Measurements from ENCODE around the gene RPL35A.
"Not testable (repeated sequence)": the region's sequence is repeated elsewhere in the genome, so short reads cannot be mapped to it uniquely, and the experiment has no call there.

The RPL35A gene

DNA sequence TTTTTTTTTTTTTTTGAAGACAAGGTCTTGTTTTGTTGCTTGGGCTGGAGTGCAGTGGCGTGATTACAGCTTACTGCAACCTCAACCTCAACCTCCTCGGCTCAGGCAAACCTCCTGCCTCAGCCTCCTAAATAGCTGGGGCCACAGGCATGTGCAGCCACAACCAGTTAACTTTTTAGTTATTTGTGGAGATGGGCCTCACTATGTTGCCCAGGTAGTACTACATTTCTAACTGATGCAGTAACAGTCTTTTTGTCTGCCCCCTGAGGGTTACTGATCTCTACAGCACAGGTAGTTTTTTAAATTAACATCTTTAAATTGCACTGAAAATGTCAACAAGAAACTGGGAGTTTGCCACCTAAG lies 6.6 kb downstream of the RPL35A start:
- Histone ChIP-seq H3K36me3 (ENCODE audit: control insufficient read depth, insufficient read depth, low read length) (peaks cover 23% of the 10 kb centered on the region), H3K4me3 (replicated peaks; ENCODE audit: low read depth, low read length) (no peak overlapping the region), H3K27me3 (replicated peaks; ENCODE audit: control insufficient read depth, insufficient read depth, low read length) (no peaks in the 10 kb centered on the region)
- TF ChIP-seq, protein P1, sequence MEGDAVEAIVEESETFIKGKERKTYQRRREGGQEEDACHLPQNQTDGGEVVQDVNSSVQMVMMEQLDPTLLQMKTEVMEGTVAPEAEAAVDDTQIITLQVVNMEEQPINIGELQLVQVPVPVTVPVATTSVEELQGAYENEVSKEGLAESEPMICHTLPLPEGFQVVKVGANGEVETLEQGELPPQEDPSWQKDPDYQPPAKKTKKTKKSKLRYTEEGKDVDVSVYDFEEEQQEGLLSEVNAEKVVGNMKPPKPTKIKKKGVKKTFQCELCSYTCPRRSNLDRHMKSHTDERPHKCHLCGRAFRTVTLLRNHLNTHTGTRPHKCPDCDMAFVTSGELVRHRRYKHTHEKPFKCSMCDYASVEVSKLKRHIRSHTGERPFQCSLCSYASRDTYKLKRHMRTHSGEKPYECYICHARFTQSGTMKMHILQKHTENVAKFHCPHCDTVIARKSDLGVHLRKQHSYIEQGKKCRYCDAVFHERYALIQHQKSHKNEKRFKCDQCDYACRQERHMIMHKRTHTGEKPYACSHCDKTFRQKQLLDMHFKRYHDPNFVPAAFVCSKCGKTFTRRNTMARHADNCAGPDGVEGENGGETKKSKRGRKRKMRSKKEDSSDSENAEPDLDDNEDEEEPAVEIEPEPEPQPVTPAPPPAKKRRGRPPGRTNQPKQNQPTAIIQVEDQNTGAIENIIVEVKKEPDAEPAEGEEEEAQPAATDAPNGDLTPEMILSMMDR (IDR thresholded peaks at IDR 0.05; ENCODE audit: insufficient read depth, low read length, poor library complexity, severe bottlenecking): no peak
- no peak for DNase-seq (ENCODE audit: extremely low read depth, insufficient read length)

DNA sequence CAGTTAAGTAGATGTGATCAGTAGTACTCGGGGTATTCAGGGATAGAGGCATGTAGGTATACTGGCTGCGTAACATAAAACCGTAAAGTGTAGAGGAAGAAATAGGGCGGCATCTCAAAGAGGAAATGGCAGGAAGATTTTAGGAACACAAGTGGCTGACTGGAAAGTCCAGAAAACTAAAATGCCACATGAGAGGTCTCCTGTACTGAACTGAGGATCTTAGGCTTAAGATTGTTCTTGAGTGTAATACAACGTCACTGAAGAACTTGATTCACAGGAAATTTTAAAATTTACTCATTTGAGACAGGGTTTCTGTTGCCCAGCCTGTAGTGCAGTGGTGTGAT lies 7.8 kb downstream of the RPL35A start:
- Histone ChIP-seq H3K27me3 (replicated peaks; ENCODE audit: control insufficient read depth, insufficient read depth, low read length) (no peaks in the 10 kb centered on the region), H3K36me3 (ENCODE audit: control insufficient read depth, insufficient read depth, low read length) (peaks cover 19% of the 10 kb centered on the region), H3K4me3 (replicated peaks; ENCODE audit: low read depth, low read length) (no peak overlapping the region)
- TF ChIP-seq, protein P1 (IDR thresholded peaks at IDR 0.05; ENCODE audit: insufficient read depth, low read length, poor library complexity, severe bottlenecking): no peak
- no peak for DNase-seq (ENCODE audit: extremely low read depth, insufficient read length)

DNA sequence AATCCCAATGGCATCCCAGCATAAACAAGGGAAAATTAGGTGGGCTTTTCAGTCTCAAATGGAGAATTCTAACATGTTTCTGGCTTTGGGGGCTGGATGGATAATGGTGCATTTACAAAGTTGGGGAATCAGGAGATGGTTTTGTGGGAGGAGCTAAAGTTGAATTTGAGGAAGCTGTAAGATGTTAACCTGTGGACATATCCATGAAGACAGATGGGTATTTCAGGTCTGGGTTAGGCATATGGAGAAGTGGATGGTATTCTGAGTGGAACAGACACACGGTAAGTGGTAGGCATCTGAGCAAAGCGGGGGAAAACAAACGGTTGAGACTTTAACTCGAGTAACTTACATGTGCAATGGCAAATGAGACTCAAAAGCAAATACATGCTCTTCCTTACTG lies 8.4 kb downstream of the RPL35A start:
- peaks cover 16% of the 10 kb centered on the region for H3K36me3 ChIP-seq (ENCODE audit: control insufficient read depth, insufficient read depth, low read length)
- H3K4me3 ChIP-seq (replicated peaks; ENCODE audit: low read depth, low read length): no peak overlapping the region
- DNase-seq (ENCODE audit: extremely low read depth, insufficient read length): no peak
- TF ChIP-seq, protein P1 (IDR thresholded peaks at IDR 0.05; ENCODE audit: insufficient read depth, low read length, poor library complexity, severe bottlenecking): no peak
- H3K27me3 ChIP-seq (replicated peaks; ENCODE audit: control insufficient read depth, insufficient read depth, low read length): no peaks in the 10 kb centered on the region

DNA sequence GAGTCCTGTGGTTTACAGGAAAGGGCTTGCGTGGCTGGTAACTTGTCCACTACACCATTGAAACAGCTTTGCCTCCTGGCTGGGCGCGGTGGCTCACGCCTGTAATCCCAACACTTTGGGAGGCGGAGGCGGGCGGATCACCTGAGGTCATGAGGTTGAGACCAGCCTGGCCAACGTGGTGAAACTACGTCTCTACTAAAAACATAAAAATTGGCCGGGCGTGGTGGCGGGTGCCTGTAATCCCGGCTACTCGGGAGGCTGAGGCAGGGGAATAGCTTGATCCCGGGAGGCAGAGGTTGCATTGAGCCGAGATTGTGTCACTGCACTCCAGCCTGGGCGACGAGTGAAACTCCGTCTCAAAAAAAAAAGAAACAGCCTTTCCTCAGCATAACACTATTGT lies 8.9 kb downstream of the RPL35A start:
- H3K36me3 ChIP-seq (ENCODE audit: control insufficient read depth, insufficient read depth, low read length): peaks cover 13% of the 10 kb centered on the region
- not testable (repeated sequence) for H3K27me3 ChIP-seq (replicated peaks; ENCODE audit: control insufficient read depth, insufficient read depth, low read length); DNase-seq (ENCODE audit: extremely low read depth, insufficient read length); H3K4me3 ChIP-seq (replicated peaks; ENCODE audit: low read depth, low read length)

DNA sequence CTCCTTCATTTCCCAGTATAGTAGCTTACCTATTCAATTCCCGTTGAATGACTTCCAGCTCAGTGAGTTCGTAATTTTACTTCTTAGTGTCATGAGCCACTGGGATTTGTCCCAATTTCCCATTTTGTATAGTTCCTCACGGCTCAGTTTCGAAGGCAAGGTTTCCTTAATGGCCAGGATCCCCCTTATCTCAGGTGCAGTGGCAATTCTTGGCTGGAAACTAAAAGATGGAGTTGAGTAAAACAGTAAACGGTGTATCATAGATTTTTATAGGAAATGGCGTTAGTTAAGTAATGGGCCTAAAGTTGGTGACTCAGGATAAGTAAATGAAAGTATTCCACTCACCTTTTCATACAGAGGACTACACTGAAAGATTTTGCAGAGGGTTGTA lies 9.5 kb downstream of the RPL35A start:
- peak overlapping the region; percentile 80 for H3K4me3 ChIP-seq (replicated peaks; ENCODE audit: low read depth, low read length)
- H3K36me3 ChIP-seq (ENCODE audit: control insufficient read depth, insufficient read depth, low read length): peaks cover 7% of the 10 kb centered on the region
- TF ChIP-seq, protein P1 (IDR thresholded peaks at IDR 0.05; ENCODE audit: insufficient read depth, low read length, poor library complexity, severe bottlenecking): no peak
- H3K27me3 ChIP-seq (replicated peaks; ENCODE audit: control insufficient read depth, insufficient read depth, low read length): no peaks in the 10 kb centered on the region
- no peak for DNase-seq (ENCODE audit: extremely low read depth, insufficient read length)

DNA sequence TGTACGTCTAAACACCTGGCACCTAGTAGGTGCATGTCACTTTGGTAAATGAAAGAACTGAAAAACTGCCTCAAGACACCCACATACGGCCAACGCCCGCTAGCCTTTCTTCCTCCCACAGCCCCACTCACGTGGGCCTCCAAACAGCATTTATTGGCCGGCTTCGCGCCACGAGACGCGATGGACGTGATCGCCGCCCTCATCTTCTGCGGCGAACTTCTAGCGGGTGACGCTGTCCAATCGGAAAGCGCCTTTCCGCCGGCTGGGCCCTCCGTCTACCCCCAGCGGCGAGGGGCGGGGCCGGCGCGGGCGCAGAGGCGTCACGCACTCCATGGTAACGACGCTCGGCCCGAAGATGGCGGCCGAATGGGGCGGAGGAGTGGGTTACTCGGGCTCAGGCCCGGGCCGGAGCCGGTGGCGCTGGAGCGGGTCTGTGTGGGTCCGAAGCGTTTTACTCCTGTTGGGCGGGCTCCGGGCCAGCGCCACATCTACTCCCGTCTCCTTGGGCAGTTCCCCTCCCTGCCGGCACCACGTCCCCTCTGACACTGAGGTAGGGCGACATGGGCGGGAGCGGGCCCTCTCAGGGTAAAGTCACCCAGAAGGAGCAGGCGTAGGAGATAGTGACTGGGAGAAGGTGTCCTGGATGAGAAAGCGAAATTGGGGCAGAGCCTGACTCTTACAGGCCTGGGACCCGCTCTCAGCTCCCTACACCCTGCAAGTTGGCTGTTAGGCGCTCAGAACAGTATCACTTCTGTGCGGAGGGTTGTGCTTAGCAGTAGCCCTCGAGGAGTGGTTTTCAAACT lies 10.1 kb downstream of the RPL35A start, which contains the start of gene LMLN:
LMLN (plus strand) TSS at position 327 of the 803 bp plus-strand sequence; CDS start at position 356, 29 bp downstream.
- Histone ChIP-seq H3K4me3 (replicated peaks; ENCODE audit: low read depth, low read length) (peak within 1 kb of the TSS; percentile 80), H3K27me3 (replicated peaks; ENCODE audit: control insufficient read depth, insufficient read depth, low read length) (no peaks in the 10 kb centered on the region), H3K36me3 (ENCODE audit: control insufficient read depth, insufficient read depth, low read length) (peaks cover 7% of the 10 kb centered on the region)
- peak; percentile 96 for DNase-seq (ENCODE audit: extremely low read depth, insufficient read length)
- TF ChIP-seq, protein P1 (IDR thresholded peaks at IDR 0.05; ENCODE audit: insufficient read depth, low read length, poor library complexity, severe bottlenecking): no peak
